Gastrocnemius medialis (tissue), 4 donors: ENCODE data around the gene GALNTL6. TPM values are rescaled to one million over a fixed set of nuclear protein-coding genes. Genes with fewer than 3 reads are reported as not detected.

ENCODE experiments used
- ATAC-seq, 2 donors: fragments of 150-250 bp; one replicate each; pipeline ENCODE4 v1.9.1; 2016
- DNase-seq, 2 donors: peaks; one replicate each; pipeline ENCODE4 v3.0.0-alpha.2; 2019
- H3K27ac ChIP-seq, 4 donors: fragments of 200-600 bp; sonication (generic); 1 replicate in 1 of 4; 2 replicates in 3 of 4; pipeline ENCODE4 v1.5.1; 2016 to 2018; ENCODE audit warnings: mild to moderate bottlenecking in 2 of 4, moderate library complexity in 1 of 4
- H3K27me3 ChIP-seq, 3 donors: fragments of 200-600 bp; sonication (generic) in 2 of 3; 1 replicate in 1 of 3; 2 replicates in 2 of 3; pipeline versions ENCODE4 v1.5.1 to v1.6.0; 2016 to 2019; ENCODE audit warnings: mild to moderate bottlenecking in 1 of 3, moderate library complexity in 1 of 3
- H3K36me3 ChIP-seq, 2 donors: fragments of 200-600 bp; sonication (generic) in 1 of 2; one replicate each; pipeline ENCODE4 v1.5.1; 2017 to 2018
- H3K4me1 ChIP-seq, 2 donors: fragments of 200-600 bp; sonication (generic) in 1 of 2; one replicate each; pipeline ENCODE4 v1.5.1; 2016 to 2017; ENCODE audit warnings: mild to moderate bottlenecking in 2 of 2
- H3K4me3 ChIP-seq, 4 donors: fragments of 200-600 bp; sonication (generic) in 3 of 4; 1 replicate in 1 of 4; 2 replicates in 3 of 4; pipeline ENCODE4 v1.5.1; 2016 to 2019; ENCODE audit warnings: mild to moderate bottlenecking in 2 of 4
- H3K9me3 ChIP-seq, 3 donors: fragments of 200-600 bp; sonication (generic) in 2 of 3; 1 replicate in 1 of 3; 2 replicates in 2 of 3; pipeline ENCODE4 v1.5.1; 2016 to 2019
- POLR2A ChIP-seq, 2 donors: fragments of 450-650 bp; IDR thresholded peaks; one replicate each; pipeline ENCODE4 v1.6.1; 2017; ENCODE audit warnings: antibody characterized with exemption in 2 of 2, mild to moderate bottlenecking in 2 of 2, moderate library complexity in 2 of 2
- in situ Hi-C, 4 donors: fragments of 200-750 bp; cut with MboI; loops; one replicate each; pipeline versions ENCODE4 v1.15.0 to v1.8.0; 2017; ENCODE audit warnings: low sequenced_read_pairs in 4 of 4
- intact Hi-C: fragments of 100-400 bp; cut with DNase I; formaldehyde crosslinking; loops from one replicate; pipeline ENCODE4 v1.15.1; 2023; ENCODE audit warnings: low total_unique reads
- total RNA-seq, 4 donors: library from RNA; depleted of rRNA; stranded (reverse); fragments of >200 nt; gene quantifications; one replicate each; pipeline versions ENCODE4 v1.1.0 to v1.2.3, GENCODE V29; 2016
- TF ChIP-seq, protein P1 (sequence below), 5 experiments: fragments of 450-650 bp in 3 of 5; fragments of 200-600 bp in 2 of 5; sonication (generic) in 2 of 5; IDR thresholded peaks in 4 of 5; conservative IDR thresholded peaks in 1 of 5; 1 replicate in 4 of 5; 2 replicates in 1 of 5; pipeline ENCODE4 v1.5.1; 2016 to 2019; ENCODE audit warnings: antibody characterized with exemption in 5 of 5, mild to moderate bottlenecking in 3 of 5, moderate library complexity in 3 of 5

GALNTL6 gene
- total RNA-seq, 4 donors from 2014 or later, result not detected

DNA sequence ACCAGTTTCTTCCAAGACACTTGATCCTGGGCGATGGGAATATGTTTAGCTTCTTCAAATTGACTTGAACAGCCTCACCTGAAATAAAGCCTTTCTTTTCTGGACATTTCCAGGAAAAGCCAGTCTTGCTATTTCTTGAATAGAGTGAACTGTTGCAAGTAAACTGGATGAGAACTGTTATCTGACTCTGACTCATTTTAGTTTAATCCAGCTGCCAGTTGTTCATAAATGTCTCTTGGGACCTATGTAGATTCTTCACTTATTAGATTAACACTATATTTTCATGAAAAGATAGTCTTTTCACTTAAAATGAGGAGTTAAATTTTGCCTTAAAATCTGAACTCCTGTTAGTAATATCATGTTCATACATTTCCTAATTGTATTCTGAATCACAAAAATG is 740.0 kb downstream of the GALNTL6 start:
- no peaks in the 10 kb centered on the region for H3K27me3 ChIP-seq
- H3K36me3 ChIP-seq, result no peaks in the 10 kb centered on the region
- no peak overlapping the region for H3K4me3 ChIP-seq
- DNase-seq (no peak), ATAC-seq (no peak)
- no peak for TF ChIP-seq POLR2A (IDR thresholded peaks at IDR 0.05)
- TF ChIP-seq, protein P1, sequence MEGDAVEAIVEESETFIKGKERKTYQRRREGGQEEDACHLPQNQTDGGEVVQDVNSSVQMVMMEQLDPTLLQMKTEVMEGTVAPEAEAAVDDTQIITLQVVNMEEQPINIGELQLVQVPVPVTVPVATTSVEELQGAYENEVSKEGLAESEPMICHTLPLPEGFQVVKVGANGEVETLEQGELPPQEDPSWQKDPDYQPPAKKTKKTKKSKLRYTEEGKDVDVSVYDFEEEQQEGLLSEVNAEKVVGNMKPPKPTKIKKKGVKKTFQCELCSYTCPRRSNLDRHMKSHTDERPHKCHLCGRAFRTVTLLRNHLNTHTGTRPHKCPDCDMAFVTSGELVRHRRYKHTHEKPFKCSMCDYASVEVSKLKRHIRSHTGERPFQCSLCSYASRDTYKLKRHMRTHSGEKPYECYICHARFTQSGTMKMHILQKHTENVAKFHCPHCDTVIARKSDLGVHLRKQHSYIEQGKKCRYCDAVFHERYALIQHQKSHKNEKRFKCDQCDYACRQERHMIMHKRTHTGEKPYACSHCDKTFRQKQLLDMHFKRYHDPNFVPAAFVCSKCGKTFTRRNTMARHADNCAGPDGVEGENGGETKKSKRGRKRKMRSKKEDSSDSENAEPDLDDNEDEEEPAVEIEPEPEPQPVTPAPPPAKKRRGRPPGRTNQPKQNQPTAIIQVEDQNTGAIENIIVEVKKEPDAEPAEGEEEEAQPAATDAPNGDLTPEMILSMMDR (IDR thresholded peaks at IDR 0.05 in 4 of 5, conservative IDR thresholded peaks at IDR 0.05 in 1 of 5), result no peak
- H3K9me3 ChIP-seq, result no peaks in the 10 kb centered on the region
- intact Hi-C loops, result no loop called here
- in situ Hi-C loops, result no loop called here
- H3K4me1 ChIP-seq, result no peaks in the 10 kb centered on the region
- no peak overlapping the region for H3K27ac ChIP-seq

DNA sequence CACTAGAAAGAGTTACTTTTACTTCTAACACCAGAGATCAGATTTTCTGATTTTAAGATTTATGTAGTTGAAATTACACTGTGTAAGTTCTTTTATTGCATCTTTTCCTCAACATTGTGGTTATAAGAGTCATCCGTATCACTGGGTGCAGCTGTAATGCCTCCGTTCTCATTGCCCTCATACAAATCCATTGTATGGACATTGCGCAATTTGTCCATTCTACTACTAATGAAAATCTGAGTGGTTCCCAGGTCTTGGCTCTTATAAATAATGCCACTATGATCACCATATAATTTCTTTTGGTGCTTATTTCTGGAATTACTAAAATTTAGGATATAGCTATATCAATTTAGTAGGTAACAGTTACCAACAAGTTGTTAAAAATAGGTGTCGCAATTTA is 741.4 kb downstream of the GALNTL6 start:
- no peak overlapping the region for H3K27ac ChIP-seq
- intact Hi-C loops, result no loop called here

DNA sequence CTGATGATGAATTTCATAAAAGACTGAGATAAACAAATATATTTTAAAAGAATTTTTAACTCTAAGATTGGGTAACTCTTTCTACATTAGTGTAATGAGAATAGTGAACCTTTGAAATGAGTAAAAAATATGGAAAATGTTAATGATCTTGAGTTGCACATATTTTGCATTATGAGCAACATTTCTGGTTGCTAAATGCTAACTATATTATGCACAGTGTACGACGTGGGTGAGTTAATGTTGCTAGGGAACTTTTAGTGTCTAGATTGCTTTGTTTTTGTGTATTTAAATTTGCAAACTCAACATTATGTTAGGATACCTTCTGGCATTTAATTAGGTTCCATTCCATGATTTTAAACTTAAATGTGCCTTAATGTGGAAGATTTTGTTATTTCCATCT is 742.5 kb downstream of the GALNTL6 start:
- TF ChIP-seq POLR2A (IDR thresholded peaks at IDR 0.05), result no peak
- TF ChIP-seq, protein P1 (IDR thresholded peaks at IDR 0.05 in 4 of 5, conservative IDR thresholded peaks at IDR 0.05 in 1 of 5), result no peak
- no peak for ATAC-seq
- Histone ChIP-seq H3K27ac (no peak overlapping the region), H3K4me3 (no peak overlapping the region), H3K4me1 (no peaks in the 10 kb centered on the region), H3K36me3 (no peaks in the 10 kb centered on the region), H3K9me3 (no peaks in the 10 kb centered on the region), H3K27me3 (no peaks in the 10 kb centered on the region)
- intact Hi-C loops, result no loop called here
- DNase-seq, result no peak
- in situ Hi-C loops, result no loop called here

More for the DNA sequence above, 741.4 kb downstream of the GALNTL6 start:
- Histone ChIP-seq H3K4me1 (no peaks in the 10 kb centered on the region), H3K36me3 (no peaks in the 10 kb centered on the region), H3K4me3 (no peak overlapping the region), H3K27me3 (no peaks in the 10 kb centered on the region), H3K9me3 (no peaks in the 10 kb centered on the region)
- TF ChIP-seq, protein P1 (IDR thresholded peaks at IDR 0.05 in 4 of 5, conservative IDR thresholded peaks at IDR 0.05 in 1 of 5), result no peak
- no peak for TF ChIP-seq POLR2A (IDR thresholded peaks at IDR 0.05)
- DNase-seq, result no peak
- in situ Hi-C loops, result no loop called here
- ATAC-seq, result no peak

DNA sequence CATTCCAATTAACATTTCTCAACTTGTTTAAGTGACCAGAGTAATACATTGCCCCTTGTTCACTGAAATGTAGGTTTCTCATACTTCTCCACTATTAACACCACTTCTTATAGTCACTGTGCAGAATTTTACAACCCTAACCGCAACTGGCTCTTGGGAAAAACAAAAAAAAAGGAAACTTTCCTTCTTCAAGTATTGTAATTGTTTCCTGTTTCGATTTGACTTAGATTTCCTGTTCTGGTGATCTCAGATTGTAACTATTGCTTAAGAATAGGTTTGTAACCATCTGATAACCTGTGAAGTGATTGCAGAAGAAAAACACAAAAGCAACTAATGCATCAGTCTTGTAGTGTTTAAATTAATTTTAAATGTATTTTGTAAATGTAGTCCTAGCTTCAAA is 760.7 kb downstream of the GALNTL6 start:
- no peak for DNase-seq
- no peaks in the 10 kb centered on the region for H3K27me3 ChIP-seq
- ATAC-seq, result no peak
- no peaks in the 10 kb centered on the region for H3K4me1 ChIP-seq
- H3K4me3 ChIP-seq, result no peak overlapping the region
- intact Hi-C loops (no loop called here), in situ Hi-C loops (no loop called here)
- H3K36me3 ChIP-seq, result no peaks in the 10 kb centered on the region
- H3K27ac ChIP-seq, result no peak overlapping the region
- TF ChIP-seq POLR2A (IDR thresholded peaks at IDR 0.05), result no peak
- TF ChIP-seq, protein P1 (IDR thresholded peaks at IDR 0.05 in 4 of 5, conservative IDR thresholded peaks at IDR 0.05 in 1 of 5), result no peak
- H3K9me3 ChIP-seq, result no peaks in the 10 kb centered on the region

DNA sequence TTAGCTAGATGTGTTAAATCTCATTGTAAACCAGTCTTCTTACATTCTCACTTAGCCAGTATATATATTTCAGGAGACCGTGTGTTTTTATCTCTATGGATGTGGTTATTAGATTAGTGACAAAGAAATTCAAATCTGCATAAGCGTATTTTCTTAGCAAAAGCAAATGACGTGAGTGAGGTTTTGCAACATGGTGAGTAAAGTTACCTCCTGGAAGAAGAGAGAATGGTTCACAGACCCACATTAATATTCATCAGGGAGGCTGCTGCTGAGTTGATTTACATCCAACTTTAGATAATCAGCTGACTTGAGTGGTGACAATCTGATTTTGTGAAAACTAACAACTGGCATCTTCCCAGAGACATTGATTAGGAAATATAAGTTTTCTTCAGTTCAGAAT is 765.5 kb downstream of the GALNTL6 start:
- Histone ChIP-seq H3K4me1 (no peaks in the 10 kb centered on the region), H3K36me3 (no peaks in the 10 kb centered on the region), H3K4me3 (no peak overlapping the region), H3K9me3 (no peaks in the 10 kb centered on the region), H3K27me3 (no peaks in the 10 kb centered on the region), H3K27ac (no peak overlapping the region)
- in situ Hi-C loops, result no loop called here
- ATAC-seq (no peak), DNase-seq (no peak)
- intact Hi-C loops, result no loop called here
- TF ChIP-seq, protein P1 (IDR thresholded peaks at IDR 0.05 in 4 of 5, conservative IDR thresholded peaks at IDR 0.05 in 1 of 5), result no peak
- TF ChIP-seq POLR2A (IDR thresholded peaks at IDR 0.05), result no peak
